Neural crest cell (in vitro differentiated cells): ENCODE results near the gene RTN4IP1. TPM values are rescaled to one million over a fixed set of nuclear protein-coding genes. Genes with fewer than 3 reads are reported as not detected.

Experiments
- DNase-seq: peaks from one replicate; pipeline ENCODE4 v3.0.0; 2021; ENCODE audit warnings: low read depth, mixed read lengths, low spot score
- H3K27ac Mint-ChIP-seq: one replicate; pipeline ENCODE4 v1.8.0; 2021; ENCODE audit warnings: mild to moderate bottlenecking, mixed read lengths; ENCODE audit not compliant: unreplicated experiment
- H3K27me3 Mint-ChIP-seq: 2 replicates; pipeline ENCODE4 v1.8.0; 2021; ENCODE audit warnings: low read depth, mild to moderate bottlenecking, mixed read lengths
- H3K36me3 Mint-ChIP-seq: 2 replicates; pipeline ENCODE4 v1.8.0; 2021; ENCODE audit warnings: low read depth, mild to moderate bottlenecking, mixed read lengths
- H3K4me1 Mint-ChIP-seq: 2 replicates; pipeline ENCODE4 v1.8.0; 2021; ENCODE audit warnings: mixed read lengths
- H3K4me3 Mint-ChIP-seq: one replicate; pipeline ENCODE4 v1.8.0; 2021; ENCODE audit warnings: mild to moderate bottlenecking, mixed read lengths
- H3K9me3 Mint-ChIP-seq: 2 replicates; pipeline ENCODE4 v1.8.0; 2021; ENCODE audit warnings: mixed read lengths
- total RNA-seq: library from RNA; stranded (reverse); gene quantifications from 2 replicates; pipeline ENCODE4 v1.2.1, GENCODE V29; 2021
- TF ChIP-seq, protein P1 (sequence below): fragments of 200-600 bp; sonication (generic); conservative IDR thresholded peaks from 2 replicates; pipeline ENCODE4 v1.5.0; 2021; ENCODE audit warnings: antibody characterized with exemption, mild to moderate bottlenecking

RTN4IP1 gene
- total RNA-seq, 1 donor from 2014 or later: 9.1 TPM

DNA sequence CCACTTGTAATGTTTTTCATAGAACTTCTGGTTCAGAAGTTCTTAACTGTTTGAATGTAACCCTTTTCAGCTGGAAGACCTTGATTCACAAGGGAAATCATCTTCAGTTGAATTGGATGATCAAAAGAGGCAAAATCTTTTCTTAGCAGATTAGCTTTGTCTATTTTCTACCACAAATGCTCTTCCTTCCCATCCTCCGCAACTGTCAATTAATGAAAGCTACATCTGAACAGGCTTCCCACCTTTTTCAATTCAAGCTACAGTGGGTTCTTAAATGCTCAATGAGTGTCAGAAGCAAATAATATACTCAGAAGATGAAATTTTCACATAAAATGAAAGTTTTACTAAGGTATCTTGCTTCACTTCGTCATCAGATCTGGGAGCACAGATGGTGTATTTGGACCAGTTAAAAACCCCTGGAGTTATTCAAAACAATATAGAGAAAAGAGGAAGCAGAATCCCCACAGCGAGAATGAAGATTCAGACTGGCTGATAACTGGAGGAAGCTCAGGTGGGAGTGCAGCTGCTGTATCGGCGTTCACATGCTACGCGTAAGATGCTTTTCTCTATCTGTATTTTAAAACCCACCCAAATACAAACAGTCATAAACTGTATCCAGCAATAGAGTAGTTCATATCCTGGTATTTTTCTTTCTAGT is 19.5 kb upstream of the RTN4IP1 start:
- no peaks in the 10 kb centered on the region for H3K4me1 Mint-ChIP-seq
- no peak overlapping the region for H3K4me3 Mint-ChIP-seq
- H3K27ac Mint-ChIP-seq: no peak overlapping the region
- H3K9me3 Mint-ChIP-seq: no peaks in the 10 kb centered on the region
- TF ChIP-seq, protein P1, sequence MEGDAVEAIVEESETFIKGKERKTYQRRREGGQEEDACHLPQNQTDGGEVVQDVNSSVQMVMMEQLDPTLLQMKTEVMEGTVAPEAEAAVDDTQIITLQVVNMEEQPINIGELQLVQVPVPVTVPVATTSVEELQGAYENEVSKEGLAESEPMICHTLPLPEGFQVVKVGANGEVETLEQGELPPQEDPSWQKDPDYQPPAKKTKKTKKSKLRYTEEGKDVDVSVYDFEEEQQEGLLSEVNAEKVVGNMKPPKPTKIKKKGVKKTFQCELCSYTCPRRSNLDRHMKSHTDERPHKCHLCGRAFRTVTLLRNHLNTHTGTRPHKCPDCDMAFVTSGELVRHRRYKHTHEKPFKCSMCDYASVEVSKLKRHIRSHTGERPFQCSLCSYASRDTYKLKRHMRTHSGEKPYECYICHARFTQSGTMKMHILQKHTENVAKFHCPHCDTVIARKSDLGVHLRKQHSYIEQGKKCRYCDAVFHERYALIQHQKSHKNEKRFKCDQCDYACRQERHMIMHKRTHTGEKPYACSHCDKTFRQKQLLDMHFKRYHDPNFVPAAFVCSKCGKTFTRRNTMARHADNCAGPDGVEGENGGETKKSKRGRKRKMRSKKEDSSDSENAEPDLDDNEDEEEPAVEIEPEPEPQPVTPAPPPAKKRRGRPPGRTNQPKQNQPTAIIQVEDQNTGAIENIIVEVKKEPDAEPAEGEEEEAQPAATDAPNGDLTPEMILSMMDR: no peak
- DNase-seq: no peak
- H3K27me3 Mint-ChIP-seq: no peaks in the 10 kb centered on the region
- H3K36me3 Mint-ChIP-seq: peaks cover 21% of the 10 kb centered on the region

DNA sequence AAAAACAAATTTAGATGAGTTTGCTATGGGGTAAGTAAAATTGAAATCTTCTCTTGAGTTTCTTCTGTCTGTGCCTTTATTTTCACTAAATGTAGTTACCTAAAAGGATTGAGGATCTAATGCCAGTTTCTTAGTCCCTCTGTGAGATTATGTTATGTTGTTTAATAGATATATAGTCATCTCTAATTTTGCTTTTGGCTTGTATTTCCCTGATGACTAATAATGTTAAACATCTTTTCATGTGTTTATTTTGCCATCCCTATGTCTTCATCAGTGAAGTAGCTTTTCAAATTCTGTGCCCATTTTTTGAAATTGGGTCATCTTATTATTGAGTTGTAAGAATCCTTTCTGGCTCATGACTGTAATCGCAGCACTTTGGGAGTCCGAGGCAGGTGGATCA is 13.8 kb upstream of the RTN4IP1 start:
- H3K4me1 Mint-ChIP-seq: peaks cover 5% of the 10 kb centered on the region
- H3K27me3 Mint-ChIP-seq: no peaks in the 10 kb centered on the region
- TF ChIP-seq, protein P1: no peak
- H3K4me3 Mint-ChIP-seq: no peak overlapping the region
- no peaks in the 10 kb centered on the region for H3K9me3 Mint-ChIP-seq
- no peak overlapping the region for H3K27ac Mint-ChIP-seq
- H3K36me3 Mint-ChIP-seq: peaks cover 17% of the 10 kb centered on the region
- no peak for DNase-seq

DNA sequence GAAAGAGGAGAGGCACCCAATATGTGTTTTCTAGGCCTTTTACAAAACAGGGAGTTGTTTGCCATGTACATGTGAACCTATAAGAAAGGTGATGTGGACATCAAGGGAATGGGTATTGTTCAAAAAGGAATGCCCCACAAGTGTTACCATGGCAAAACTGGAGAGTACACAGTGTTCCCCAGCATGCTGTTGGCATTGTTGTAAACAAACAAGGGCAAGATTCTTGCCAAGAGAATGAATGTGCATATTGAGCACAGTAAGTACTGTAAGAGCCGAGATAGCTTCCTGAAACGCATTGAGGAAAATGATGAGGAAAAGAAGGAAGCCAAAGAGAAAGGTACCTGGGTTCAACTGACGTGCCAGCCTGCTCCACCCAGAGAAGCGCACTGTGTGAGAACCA is 13.2 kb upstream of the RTN4IP1 start:
- no peaks in the 10 kb centered on the region for H3K9me3 Mint-ChIP-seq
- no peaks in the 10 kb centered on the region for H3K27me3 Mint-ChIP-seq
- DNase-seq: no peak
- TF ChIP-seq, protein P1: no peak
- no peak overlapping the region for H3K27ac Mint-ChIP-seq
- no peak overlapping the region for H3K4me3 Mint-ChIP-seq
- H3K4me1 Mint-ChIP-seq: peaks cover 5% of the 10 kb centered on the region
- H3K36me3 Mint-ChIP-seq: peaks cover 17% of the 10 kb centered on the region

DNA sequence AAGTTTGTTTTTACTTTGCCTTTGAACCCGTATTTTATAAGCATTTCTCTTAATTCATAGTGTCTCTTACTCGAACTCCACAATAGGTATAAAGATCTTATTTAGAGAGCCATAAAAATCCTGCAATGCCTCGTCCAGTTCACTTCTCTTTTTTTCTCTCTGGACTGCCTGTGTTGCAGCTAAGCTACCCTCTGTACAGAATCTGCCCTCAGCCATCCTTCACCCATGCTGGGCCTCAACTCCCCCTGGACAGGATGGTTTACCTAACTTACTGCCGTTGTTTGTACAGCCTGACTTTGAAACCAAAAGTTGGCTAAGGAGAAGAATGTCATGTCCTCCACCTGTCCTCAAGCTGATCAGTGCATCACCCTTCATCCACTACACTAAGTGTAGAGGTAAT is 10.5 kb upstream of the RTN4IP1 start:
- no peaks in the 10 kb centered on the region for H3K9me3 Mint-ChIP-seq
- H3K36me3 Mint-ChIP-seq: peaks cover 14% of the 10 kb centered on the region
- H3K4me1 Mint-ChIP-seq: peaks cover 11% of the 10 kb centered on the region
- DNase-seq: no peak
- TF ChIP-seq, protein P1: no peak
- no peak overlapping the region for H3K27ac Mint-ChIP-seq
- no peak overlapping the region for H3K4me3 Mint-ChIP-seq
- no peaks in the 10 kb centered on the region for H3K27me3 Mint-ChIP-seq

DNA sequence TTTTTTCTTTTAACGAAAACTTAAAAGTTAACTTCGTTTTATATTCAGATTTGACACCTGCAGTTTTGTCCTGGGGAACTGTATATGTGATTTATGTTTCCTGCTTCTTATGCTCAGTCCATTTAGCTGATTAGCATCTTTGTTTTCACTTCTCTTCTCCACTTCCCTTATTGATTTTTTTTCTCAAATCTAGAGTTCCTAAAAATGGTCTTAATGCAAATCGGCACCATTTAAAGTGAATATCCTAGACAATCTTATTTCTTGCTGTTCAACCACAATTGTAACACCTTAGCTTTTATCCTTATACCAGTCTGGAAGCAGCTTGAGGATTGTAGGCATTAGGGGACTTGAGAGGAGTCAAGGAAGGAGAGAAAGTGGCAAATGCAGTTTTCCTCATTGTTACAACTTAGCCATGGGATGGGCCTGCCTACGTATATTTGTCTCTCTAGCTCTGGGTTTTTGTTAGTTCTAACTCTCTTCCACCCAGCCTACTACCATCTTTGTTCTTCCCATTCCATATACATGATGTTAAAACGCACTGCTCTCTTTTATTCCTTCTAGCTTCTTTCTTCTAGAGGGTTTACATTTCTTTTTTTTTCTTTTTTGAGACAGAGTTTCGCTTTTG is 8.5 kb upstream of the RTN4IP1 start:
- no peak for DNase-seq
- Mint-ChIP-seq H3K27me3 (no peaks in the 10 kb centered on the region), H3K36me3 (peaks cover 12% of the 10 kb centered on the region), H3K4me1 (peaks cover 11% of the 10 kb centered on the region), H3K4me3 (no peak overlapping the region), H3K27ac (no peak overlapping the region), H3K9me3 (no peaks in the 10 kb centered on the region)
- TF ChIP-seq, protein P1: no peak
